HG02642 (cell line): ENCODE measurements around the gene BEGAIN.

Experiments used
- ATAC-seq: cut with Tn5 transposase; IDR thresholded peaks from one replicate; pipeline ENCODE4 v1.9.1; 2021; ENCODE audit warnings: mild to moderate bottlenecking; ENCODE audit not compliant: unreplicated experiment, poor library complexity

The BEGAIN gene

DNA sequence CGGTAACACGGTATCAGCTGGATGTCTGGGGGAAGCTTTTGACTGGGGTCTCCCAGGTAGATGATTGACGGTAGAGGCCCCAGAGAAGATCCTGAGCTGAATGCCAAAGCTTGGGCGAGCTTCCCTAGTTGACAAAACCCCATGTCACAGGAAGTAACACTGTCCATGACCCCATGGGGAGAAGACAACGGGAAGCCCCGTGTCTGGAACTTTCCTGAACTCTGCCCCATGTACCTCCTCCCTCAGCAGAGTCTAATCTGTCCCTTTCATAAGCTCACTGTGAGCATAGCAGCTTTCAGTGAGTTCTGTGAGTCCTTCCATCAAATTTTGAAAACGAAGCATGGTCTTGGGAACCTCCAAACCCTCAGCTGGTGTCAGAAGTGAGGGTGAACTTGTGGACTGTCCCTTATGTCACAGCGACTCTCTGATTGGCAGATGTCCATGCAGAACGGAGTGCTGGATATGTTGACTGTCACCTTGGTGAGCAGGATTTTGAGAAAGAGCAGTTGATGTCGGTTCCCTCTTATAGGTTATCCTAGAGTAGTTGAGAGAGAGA, 29.7 kb upstream of the BEGAIN start:
- no peak for ATAC-seq

DNA sequence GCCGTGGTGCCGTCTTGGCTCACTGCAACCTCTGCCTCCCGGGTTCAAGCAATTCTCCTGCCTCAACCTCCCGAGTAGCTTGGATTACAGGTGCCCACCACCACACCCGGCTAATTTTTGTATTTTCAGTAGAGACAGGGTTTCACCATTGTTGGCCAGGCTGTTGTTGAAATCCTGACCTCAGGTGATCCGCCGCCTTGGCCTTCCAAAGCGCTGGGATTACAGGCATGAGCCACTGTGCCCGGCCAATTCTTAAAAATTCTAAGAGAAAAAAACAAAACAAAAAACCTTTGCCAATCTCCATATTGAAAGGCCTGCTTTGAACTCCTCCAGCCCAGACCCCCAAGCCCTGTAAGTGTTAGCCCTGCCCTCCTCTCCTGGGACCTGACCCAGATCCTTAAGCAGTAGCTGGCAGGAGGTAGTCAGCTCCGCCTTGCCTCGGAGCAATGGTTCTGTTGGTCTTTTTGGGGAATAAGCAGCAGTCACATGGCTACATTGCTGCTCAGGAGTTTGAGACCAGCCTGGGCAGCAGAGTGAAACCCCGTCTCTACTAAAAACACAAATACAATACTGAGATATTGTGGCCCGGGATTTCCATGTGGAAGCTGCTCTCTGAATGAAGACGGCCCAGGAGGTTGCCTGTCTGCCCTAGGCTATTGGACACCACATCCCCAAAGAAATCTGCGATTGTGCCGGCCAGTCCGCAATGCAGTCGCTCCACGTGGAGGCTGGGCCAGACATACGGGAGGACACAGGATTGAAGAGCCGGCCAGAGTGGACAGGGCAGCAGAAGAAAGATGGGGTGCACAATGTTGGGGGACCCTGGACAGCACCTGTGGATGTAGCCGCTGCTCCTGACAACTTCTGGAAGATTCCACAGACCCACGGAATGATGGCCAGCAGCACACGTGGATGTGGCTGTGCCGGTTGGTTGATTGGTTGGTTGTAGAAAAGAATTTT, 28.8 kb upstream of the BEGAIN start:
- no peak for ATAC-seq

DNA sequence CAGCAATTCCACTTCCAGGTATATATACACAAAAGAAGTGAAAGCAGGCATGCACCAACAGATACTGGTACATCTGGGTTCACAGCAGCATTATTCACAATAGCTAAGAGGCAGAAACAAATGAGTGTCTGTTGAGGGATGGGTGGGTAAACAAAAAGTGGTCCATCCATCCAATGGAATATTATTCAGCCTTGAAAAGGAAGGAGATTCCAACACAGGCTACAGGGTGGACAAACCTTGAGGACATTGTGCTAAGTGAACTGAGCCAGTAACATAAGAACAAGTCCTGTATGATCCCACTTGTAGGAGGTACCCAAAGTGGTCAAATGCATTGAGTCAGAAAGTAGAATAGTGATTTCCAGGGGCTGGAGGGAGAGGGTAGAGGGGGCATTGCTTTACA, 27.6 kb upstream of the BEGAIN start:
- ATAC-seq: no peak

DNA sequence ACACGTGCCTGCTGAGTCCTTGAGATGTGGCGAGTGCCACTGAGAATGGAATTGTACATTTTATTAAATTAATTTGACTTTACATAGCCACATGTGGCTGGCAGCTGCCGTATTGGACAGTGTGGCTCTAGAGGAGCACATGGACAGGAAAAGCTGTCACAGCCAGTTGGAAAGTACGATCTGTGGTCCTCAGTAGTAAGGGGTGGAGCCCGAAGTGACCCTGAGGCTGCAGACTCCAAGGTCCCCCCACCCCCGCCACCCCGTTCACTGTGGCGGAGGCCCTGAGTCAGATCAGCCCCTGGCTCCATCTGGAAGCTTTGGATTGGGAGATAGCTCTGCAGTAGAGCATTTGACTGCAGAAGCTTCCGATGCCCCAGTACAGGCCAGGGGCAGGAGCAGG, 25.8 kb upstream of the BEGAIN start:
- ATAC-seq: no peak

DNA sequence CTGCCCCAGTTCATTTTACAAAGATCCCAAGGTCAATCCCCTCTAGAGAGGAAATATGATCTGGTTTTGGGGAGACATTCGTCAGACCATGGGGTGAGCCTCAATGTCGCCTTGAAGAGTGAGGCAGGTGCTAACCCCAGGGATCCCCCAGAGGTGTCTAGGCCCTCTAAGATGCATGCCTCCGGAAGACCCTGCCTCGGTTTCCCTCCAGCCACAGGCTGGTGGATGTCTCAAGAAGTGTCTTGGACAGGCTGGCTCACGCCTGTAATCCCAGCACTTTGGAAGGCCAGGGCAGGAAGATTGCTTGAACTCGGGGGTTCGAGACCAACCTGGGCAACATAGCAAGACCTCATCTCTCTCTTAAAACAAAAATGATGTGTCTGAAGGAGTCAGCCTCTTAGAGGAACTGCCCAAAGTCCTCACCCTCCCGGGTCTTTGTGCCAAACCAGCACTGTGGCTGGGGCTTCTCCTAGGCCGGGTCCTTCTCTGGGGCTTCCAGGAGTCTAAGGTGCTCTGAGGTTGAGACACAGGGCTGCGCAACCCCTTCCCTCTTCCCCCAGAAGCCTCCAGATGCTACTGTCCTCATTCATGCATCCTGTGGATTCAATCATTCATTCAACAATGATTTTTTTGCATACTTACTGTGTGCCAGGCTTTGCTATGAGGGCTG, 24.7 kb upstream of the BEGAIN start:
- ATAC-seq: no peak

DNA sequence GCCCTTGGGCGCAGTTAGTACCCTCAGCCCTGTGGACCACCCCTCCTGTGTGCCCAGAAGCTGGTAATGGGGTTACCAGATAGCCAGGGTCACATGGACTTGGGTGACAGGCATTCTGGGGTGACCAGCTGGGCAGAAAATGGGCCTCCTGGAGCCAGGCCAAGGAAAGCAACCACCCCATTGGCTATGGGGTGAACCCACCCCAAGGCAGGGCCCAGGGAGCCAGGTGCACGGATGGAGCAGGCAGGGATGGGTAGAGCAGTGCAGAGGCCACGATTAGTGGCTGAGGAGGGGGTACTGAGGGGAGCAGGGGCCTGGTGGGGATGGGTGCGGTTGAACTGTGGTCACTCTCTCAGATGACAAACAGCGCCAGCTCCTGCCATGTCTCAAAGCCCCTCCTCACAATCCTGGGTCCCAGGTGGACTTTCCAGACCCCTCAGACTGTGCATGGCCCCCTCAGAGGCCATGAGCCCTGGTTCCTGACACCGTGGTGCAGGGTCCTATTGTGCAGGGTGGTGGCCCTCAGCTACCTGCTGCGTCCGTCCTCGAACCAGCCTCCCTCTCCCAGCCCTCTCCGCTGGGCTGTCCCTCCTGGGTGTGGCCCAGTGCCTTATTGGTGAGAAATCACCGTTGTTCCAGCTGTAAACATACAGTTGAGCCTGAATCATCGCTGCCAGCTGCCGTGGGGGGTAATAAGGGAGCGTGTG, 23.4 kb upstream of the BEGAIN start:
- ATAC-seq: no peak

DNA sequence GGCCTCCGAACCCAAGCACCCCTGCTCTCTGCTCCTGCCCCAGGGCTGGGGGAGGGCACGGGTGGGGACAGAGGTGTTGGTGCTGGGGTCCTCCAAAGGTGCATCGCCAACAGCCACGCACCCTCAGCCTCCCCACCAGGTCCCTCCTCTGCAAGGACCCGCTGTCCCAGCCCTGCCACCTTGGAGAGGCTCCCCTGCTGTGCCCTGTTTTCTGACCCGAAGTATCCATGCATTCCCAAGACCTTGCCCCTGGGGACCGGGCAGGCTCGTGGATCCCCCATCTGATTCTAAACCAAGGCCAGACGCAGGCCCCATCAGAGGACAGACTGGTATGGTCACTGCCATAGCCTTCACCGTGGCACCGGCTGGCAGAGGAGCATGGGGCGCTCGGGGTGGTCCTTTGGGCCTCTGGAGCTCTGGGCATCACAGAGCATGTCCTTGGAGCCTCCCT, 22.7 kb upstream of the BEGAIN start:
- ATAC-seq: no peak

DNA sequence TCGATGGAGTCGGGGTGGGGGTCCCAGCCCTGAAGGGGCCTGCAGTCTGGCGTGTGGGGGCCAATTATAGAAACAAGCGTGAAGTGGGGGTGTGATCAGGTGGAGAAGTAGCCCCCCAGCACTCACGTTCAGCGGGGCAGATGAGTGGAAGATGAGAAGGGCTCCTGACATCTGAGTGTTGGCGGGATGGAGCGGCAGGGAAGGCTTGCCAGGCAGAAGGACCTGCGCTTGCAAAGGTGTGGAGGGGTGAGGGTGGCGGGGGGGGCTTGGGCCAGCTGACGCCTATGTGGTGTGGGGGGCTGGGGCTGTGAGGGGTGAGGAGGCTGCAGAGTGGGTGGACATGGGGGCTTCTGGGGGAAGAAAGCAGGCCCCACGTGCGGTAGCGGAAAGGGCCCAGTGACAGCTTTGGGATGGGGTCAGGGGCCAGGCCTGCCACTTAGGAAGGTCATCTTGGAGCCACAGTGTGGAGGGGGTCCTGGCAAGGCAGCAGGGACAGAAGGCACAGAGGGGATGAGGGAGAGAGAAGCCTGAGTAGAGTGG, 22.2 kb upstream of the BEGAIN start:
- no peak for ATAC-seq

DNA sequence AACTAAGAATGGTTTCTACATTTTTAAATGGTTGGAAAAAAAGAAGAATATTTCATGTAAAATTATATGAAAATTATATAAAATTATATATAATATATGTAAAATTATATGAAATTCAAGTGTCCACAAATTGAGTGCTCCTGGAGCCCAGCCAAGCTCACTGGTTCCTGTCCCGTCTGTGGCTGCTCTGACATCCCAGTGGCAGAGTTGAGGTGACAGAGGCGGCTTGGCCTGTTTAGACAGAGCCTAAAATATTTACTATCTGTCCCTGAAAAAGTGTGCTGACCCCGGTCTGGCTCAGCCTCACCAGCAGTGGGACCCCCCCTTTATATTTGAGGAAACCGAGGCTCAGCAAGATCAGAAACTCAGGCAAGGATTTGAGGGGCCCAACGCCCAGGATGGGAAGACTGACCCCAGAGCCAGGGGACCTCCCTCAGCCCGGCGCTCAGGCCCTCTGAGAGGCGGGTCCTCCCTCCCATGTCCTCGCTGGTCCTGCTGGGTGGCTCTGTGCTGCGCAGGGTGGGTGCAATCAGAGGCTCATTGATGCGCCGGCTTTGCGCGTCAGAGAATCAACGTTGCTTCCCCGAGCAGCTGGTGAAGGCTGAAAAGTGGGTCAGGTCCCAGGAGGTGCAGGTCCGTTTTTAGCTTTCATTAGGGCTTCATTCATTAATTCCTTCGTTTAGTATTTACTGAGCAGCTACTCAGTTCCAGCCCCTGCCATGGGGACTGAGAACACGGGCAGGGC, 21.5 kb upstream of the BEGAIN start:
- ATAC-seq: no peak

DNA sequence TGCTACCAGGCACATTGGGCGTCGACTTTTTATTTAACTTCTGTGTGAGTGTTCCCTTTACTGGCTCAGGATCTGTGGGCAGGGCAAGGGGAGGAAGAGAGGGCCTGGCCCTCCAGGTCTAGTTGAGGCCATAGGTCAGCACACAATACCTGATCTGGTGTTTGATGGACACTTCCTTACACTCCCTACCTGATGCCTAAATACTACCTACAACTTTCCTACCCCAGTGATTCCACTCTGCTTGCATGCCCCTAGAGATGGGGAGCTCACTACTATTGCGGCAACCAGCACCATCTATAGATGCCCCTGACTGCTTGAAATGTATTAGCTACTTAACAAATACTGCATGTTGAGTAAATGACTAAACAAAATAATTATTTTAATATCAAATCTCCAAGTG, 20.8 kb upstream of the BEGAIN start:
- ATAC-seq: no peak

DNA sequence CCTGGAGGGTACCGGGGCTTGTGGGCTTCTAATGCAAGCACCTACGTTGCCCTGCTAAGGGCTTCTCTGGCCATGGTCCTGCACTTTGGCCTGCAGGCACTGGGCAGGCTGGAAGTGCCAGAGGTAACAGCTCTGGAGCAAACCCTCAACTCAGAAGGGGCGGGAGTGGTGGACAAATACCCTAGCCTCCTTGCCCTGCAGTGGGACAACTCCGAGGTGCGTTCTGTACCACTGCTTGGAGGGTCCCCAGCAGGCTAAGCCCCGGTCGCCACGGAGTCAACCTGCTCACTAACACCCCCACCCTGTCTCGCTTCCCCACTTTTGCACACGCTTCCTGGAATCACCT, 20.4 kb upstream of the BEGAIN start:
- ATAC-seq: no peak

DNA sequence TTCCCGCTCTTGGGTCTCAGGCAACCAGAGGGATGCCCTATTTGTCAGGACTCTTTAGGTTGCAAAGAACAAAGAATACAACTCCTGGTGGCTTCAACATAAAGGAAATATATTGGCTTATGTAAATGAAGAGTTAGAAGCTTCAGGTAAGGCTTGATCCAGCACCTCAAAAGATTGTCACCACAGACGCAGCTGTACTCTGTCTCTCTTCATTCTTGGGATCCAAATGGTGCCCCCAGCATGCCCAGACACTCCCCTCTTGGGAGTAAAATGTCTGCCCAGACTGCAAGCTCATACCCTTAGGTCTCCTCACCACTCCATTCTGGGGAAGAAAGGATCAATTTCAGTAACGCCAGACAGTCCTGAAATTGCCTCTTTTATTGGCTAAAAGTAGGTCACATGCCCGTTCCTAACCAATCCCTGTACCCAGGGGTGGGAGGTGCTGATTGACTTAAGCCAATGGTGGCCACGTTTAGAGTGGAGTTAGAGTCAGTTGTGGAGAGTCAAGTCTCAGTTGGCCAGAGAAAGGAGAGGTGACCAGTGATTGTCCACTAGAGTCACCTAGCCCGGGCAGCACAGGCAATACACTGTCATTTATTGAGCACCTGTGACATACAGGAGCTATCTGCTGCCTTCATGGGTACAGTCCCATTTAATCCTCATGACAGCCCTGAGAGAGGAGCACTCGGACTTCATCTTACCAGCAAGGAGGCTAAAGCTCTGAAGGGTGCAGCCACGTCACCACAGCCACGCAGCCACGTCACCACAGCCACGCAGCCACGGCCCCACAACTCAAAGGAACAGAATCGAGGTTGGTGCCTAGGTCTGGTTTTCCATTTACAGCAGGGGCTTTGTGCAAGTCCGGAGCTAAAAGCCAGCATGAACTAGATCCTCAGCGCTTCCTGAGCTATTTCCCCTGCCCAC, 19.7 kb upstream of the BEGAIN start:
- ATAC-seq: no peak

DNA sequence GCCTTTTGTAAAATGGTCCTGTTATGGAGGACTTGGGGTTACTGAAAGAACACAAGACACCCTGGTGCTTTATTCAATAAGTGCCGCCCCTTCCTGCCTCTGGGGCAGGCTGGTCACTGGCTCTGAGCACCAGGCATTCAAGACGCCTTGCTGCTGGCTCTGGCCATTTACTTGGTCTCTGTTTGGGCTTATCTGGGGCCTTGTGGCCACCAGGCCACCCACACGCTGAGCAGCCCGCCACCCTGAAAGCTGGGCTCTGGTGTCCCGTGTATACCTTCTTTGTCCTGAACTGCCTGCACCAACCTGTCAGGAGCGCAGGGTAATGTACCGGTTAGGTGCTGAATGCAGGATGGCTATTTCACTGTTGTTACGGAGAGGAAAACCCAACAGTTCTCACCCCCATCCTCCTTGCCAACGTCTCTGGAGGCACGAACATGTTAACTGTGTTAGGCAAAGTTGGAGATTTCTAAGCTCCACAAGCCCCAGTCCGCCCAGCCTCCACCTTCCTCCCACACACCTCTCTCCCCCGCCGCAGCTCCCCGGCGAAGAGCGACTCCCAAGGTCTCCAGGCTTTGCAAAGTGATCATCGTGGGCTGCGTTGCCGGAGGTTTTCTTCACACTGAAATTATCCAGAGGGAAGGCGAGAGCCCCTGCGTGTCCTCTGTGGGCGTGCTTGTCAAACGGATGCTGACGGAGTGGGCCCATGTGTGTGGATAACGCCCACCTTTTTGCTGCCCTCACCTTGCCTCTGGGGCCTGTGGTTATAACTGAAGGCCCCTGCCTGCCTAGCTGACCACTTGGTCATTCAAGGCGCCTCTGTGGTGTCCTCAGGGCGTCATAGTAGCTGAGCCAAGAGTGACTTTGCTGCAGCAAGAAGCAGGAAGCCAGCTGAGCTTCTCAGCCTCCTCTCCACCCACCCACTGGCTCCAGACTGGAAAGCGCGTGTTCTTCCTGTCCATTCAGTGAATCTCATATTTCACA, 18.8 kb upstream of the BEGAIN start:
- no peak for ATAC-seq

DNA sequence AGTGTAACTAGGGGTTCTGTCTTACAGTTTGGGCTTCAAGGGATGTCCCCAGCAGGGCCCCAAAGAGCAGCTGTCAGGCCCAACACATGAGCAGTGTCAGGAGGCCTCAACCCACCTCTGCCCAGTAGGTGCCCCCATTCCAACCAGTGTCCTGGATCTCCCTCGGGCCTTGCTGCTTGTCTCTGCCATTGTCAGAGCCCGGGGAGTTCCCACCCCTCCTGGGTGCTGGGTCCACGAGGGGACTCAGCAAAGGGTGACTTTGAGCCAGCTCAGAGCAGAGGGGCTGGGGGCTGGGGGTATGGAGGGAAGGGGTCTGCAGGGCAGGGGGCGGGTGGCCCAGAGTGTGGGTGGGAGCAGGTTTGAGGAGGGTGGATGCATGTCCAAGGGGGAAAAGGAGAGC, 18.0 kb upstream of the BEGAIN start:
- ATAC-seq: no peak

DNA sequence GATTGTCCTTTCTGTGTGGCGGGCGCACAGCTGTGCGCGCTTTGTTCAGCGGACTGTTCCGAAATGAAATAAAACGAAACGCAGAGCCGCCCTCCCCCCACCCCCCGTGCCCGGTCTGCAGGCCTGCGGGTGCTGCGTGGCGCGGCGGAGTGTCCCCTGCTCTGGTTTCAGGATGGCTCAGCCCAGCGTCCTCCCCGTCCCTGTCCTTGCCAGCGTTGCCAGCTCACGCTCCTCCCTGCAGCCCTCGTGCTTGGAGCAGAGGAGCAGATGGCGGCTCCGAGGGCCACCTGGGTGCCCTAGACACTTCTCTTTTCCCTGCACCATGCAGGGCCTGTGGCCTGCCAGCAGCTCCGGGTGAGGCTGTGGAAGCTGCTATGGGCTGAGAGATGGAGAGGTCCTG, 17.5 kb upstream of the BEGAIN start:
- no peak for ATAC-seq

DNA sequence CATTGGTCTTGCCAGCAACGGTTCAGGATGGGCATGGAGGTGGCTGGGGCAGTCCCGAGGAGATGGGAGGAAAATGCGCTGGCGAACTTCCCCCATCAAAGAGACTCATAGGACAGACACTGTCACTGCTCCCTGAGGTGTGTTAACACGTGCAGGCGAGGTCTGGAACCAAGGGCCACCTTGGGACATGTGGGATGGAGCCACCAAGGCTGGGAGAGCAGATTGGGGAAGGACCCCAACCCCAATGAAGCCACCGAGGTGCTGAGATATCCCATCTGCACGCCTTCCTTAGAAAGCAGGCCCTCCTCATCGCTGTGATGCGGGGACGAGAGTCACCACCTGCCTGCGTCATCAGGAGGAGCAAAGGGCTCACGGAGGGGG, 16.9 kb upstream of the BEGAIN start:
- no peak for ATAC-seq

DNA sequence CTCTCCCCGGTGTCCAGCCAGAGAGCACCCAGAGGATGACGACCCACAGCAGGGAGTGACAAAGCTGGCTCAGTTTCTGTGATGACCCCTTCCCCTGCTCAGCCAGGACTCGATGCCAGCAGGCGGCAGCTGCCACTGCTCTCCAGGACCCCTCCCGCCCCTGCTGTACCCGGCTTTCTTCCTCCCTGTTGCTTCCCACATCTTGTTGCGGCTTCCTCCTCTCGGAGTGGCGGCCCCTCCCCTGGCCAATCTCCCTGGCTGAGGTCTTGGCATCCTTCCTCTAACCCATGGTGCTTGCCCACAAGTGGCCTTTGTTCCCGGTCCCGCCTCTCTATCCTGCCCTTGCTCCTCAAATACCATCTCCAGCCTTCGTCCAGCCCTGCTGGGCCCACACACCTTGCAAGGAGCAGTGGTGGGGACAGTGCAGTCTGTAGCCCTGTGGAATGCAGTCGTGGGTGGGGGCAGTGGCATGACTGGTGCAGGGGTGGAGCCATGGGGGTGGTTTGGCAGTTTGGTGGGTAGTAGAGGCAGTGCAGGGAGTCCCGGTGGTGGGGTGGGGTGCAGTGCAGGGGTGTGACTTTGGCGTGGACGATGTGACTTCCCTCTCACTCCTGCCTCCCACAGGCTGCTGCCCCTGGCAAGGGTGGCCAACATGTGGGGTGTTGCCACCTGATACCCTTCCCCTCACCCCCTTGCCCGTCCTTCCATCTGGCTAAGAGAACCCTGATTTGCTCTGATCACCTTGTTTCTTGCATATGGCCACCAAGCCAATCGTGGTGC, 16.3 kb upstream of the BEGAIN start:
- no peak for ATAC-seq
